Hepatic stellate cell (primary cell): ENCODE results near the gene BRME1.
"Not testable (repeated sequence)": the region's sequence is repeated elsewhere in the genome, so short reads cannot be mapped to it uniquely, and the experiment has no call there.

Experiments
- DNase-seq: peaks from one replicate; pipeline ENCODE4 v3.0.0; 2011; ENCODE audit warnings: low spot score

Gene BRME1

DNA sequence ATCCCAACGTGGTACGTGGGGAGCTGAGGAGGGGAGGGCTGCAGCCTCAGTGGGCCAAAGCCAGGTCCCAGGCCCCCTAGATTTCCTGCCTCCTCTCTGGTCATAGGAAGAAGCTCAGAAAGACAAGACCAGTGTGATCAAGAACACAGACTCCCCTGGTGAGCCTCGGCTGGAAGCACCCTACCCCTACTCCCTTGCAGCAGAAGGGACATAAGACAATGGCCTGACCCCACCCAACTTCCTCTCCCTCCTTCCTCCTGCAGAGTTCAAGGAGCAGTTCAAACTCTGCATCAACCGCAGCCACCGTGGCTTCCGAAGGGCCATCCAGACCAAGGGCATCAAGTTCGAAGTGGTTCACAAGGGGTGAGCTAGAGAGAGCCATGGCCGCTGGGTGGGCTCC, 20.8 kb upstream of the BRME1 start:
- DNase-seq: no peak

DNA sequence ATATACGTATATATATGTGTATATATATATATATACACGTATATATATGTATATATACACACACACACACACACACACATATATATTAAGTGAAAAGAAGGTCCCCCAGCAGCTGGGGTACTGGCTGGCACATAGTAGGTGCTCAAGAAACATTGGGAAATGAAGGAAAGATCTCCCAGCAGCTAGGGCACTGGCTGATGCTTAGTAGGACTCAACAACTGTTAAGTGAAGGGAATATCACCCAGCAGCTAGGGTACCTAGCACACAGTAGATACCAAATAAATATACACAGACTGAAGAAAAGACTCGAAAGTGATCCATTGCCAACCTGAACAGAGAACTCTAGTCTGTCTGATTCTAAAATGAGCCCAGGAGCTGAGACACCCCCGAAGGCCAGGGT, 20.1 kb upstream of the BRME1 start:
- DNase-seq: no peak

DNA sequence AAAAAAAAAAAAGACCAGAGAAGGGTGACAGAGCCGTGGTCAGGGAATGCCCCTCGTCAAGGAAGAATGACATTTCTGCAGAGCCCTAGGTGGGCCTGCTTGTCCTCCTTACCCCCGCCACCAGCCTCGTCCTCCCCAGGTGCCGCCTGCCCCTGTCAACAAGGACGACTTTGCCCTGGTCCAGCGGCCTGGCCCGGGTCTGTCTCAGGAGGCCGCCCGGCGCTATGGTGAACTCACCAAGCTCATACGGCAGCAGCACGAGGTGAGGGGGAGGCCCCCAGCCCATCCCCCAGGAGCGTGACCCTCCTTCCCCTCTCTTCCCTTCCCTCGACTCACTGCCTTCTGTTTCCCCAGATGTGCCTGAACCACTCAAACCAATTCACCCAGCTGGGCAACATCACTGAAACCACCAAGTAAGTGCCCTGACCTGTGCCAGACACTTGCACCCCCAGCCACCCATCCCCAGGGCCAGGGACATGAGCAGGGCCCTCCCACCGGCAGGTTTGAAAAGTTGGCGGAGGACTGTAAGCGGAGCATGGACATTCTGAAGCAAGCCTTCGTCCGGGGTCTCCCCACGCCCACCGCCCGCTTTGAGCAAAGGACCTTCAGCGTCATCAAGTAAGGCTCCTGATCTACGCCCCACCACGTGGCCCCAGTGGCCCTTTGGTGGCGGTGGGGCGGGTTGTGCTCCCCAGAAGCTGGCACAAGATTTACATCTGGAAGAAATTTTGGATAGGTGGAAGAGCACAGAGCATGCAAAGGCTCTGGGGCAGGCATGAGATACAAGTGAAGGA, 17.5 kb upstream of the BRME1 start:
- DNase-seq: no peak

DNA sequence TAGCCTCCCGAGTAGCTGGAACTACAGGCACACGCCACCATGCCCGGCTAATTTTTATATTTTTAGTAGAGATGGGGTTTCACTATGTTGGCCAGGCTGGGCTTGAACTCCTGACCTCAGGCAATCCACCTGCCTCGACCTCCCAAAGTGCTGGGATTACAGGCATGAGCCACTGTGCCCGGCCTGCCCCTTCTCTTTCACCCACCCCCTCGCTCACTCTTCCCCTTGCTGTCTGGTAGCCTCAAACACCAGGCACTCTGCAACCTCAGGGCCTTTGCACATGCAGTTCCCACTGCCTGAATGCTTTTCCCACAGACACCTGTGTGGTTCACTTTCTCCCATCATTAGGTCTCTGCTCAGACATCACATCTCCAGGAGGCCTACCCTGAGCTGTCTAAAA, 16.2 kb upstream of the BRME1 start:
- not testable (repeated sequence) for DNase-seq

DNA sequence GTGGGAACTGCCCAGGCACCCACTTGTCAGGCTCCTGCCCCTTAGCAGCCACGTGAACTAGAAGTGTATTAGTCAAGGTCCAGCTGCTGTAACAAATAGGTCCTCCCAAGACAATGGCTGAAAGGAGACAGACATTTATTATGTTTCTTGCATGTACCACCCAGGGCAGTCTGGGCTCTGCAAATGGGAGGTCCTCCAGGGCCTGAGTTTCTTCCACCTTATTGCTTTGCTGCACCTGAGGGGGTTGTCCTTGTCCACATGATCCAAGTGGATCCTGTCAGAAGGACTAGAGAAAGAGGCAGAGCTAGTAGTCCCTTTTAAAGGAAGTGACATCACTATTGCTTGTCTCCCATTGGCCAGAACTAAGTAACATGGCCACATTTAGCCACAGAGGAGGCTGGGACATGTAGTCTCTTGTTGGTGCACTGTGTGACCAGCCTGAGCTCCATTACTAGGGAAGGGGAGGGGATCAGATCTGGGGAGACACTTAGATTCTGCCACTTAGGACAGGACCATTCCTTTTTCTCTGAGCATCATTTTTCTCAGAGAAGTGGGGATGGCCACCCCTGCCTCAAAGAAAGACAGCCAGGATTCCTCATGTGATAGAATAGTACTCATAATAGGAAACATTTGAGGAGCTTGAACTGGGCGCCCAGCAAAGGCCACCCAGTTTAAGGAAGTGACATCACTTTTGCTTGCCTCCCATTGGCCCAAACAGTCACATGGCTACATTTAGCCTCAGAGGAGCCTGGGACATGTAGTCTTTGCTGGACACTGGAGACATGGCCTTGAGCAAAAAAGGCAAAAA, 15.2 kb upstream of the BRME1 start:
- peak; percentile 58 for DNase-seq

DNA sequence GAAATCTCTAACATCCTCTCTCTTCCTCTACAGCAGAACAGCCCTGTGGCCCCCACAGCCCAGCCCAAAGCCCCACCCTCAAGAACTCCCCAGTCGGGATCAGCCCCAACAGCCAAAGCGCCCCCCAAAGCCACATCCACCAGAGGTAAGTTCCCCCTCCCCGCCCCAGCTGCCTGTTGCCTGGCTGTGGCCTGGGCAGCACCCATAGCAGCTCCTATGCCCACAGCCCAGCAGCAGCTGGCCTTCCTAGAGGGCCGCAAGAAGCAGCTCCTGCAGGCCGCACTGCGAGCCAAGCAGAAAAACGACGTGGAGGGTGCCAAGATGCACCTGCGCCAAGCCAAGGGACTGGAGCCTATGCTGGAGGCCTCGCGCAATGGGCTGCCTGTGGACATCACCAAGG, 14.6 kb upstream of the BRME1 start:
- DNase-seq: no peak

- no peak for DNase-seq
Measured at GRCh38 chr19:13918726-13919411, 13.0 kb upstream of the BRME1 start.

DNA sequence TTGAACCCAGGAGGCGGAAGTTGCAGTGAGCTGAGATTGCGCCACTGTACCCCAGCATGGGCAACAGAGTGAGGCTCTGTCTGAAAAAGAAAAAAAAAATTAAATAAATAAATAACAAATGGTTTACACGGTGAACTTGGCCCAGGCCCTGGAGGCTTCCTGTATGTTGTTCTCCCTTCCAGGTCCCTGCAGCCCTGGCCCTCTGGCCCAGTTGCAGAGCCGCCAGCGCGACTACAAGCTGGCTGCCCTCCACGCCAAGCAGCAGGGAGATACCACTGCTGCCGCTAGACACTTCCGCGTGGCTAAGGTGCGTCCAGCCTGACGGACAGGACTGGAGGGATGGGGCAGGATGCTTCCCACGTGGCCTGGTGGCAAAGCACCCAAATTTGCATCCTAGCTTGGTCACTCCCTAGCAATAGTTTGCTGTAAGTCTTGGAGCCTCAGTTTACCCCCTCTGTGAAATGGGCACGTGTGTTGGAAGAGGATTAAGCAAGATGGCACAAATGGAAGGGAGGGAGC, 12.0 kb upstream of the BRME1 start:
- no peak for DNase-seq

- no peak for DNase-seq
Measured at GRCh38 chr19:13914777-13915176, 8.9 kb upstream of the BRME1 start.

GRCh38 chr19:13913352-13913751, 7.4 kb upstream of the BRME1 start:
- no peak for DNase-seq

- no peak for DNase-seq
Measured at GRCh38 chr19:13909430-13909829, 3.5 kb upstream of the BRME1 start.

- DNase-seq: no peak
Measured at GRCh38 chr19:13908674-13909073, 2.8 kb upstream of the BRME1 start.

DNA sequence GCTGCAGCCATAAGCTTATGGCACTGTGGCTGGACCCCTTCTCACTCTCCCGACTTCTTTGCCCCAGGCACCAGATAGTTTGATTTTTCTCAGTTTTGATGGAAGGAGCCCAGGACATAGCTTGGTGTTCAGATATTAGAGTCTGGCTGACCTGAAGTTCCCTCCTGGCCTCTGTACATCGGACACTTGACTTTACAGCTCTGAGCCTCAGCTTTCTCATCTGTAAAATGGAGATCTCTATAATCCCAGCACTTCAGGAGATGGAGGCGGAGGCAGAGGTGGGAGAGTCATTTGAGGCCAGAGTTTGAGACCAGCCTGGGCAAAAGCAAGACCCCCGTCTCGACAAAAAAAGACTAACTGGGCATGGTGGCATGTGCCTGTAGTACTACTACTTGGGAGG, 993 bp upstream of the BRME1 start:
- no peak for DNase-seq

DNA sequence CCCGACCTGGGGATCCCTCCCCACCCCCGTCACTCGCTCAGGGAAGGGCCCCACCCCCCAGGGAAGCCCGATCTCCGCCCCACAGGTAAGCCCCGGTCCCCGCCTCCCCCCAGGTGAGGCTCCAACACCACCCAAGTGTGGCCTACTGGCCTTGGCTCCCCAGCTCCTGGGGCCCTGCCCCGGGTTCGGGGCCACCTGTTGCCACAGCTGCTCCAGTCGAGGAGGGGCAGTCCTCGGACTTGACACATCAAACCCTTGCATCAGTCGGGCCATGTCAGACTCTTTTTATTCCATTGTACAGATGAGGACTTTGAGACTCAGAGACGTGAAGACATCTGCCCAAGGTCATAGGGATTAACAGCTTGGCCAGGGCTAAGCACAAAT, 596 bp upstream of the BRME1 start:
- DNase-seq: no peak

- DNase-seq: no peak
Measured at GRCh38 chr19:13902993-13903555, 2.8 kb downstream of the BRME1 start.

- no peak for DNase-seq
Measured at GRCh38 chr19:13899912-13900584, 5.9 kb downstream of the BRME1 start.

DNA sequence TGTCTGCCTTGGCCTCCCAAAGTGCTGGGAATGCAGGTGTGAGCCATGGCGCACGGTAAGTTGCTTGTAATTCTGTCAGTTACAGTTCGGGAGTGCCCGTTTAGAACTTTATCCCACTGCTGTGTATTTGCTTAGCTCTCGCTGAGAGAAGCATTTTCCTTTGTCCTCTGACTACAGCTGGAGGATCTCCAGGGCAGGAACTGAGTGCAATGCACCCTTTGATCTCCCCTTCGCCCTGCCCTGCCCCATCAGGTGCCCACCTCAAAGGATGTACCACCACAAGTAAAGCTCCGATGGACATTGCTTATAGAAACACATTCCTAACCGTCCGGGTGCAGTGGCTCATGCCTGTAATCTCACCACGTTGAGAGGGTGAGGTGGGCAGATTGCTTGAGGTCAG, 6.5 kb downstream of the BRME1 start:
- DNase-seq: no peak

DNA sequence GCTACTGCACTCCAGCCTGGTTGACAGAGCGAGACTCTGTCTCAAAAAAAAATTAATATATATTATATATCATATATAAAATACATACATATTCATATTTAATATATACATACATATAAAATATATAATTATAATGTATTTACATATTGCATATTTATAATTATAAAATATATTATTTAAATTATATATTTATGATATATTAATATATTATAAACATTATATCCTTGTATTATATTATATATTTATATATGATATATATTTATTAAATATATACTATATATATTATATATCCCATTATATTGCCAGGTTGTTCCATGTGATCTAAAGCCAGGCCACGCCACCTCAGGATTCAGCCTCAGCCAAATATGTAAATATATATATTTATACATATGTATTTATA, 9.7 kb downstream of the BRME1 start:
- no peak for DNase-seq

GRCh38 chr19:13894552-13894951, 11.4 kb downstream of the BRME1 start:
- DNase-seq: no peak

GRCh38 chr19:13892870-13893269, 13.0 kb downstream of the BRME1 start:
- no peak for DNase-seq

DNA sequence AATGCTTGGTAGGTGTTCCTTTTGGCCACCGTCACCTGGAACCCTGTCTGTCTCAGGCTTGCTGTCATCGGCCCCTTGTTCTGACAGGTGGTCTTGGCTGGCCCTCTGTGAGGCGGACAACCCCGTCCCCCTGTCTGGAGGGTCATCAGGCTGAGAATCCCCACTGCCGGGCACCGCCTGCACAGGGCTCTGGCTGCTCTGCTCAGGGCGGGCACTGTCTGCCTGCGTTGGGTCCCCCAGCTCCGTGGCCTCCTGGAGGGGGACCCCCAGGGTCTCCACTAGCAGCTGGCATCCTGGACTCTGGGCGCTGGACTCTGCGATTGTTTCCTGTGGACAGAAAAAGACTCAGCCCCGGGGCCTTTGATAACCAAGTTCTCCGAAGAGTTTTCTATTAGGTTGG, 15.8 kb downstream of the BRME1 start:
- DNase-seq: no peak

DNA sequence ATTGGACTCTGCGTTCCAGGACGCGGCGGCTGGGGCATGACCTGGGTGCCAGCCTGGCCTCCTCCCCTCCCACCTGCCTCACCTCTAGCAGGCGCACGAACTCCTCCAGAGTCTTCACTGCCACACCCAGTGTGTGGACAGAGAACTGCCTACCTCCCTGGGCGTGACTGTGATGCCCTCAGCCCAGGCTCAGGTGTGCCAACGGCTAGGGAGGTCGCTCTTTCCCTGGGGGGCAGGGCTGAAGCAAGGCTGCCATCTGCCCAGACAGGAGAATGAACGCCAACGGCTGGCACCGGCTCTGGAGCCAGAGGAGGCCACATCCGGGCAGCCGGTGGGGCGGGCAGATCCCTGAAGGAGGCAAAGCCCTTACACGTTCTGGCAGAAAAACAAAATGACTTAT, 17.6 kb downstream of the BRME1 start:
- no peak for DNase-seq
